ENCODE results near the gene LILRB3.
A peak's percentile ranks its signal among the peaks of the same experiment; 100 is the strongest.
"Not testable (repeated sequence)": the region's sequence is repeated elsewhere in the genome, so short reads cannot be mapped to it uniquely, and the experiment has no call there.

LILRB3 gene

GRCh38 chr19:54189145-54189734, 33.6 kb downstream of the LILRB3 start, which contains the start of gene MBOAT7:
MBOAT7 (minus strand) TSS chr19:54189580; CDS start chr19:54188508, 1,072 bp downstream.
- no peak for DNase-seq

- DNase-seq: peak; percentile 79
These were observed 34.5 kb downstream of the LILRB3 start for GRCh38 chr19:54188215-54188871.

GRCh38 chr19:54186934-54187381, 35.8 kb downstream of the LILRB3 start:
- no peak for DNase-seq

- no peak for DNase-seq
These were observed 36.5 kb downstream of the LILRB3 start for GRCh38 chr19:54186351-54186750.

GRCh38 chr19:54183431-54183830, 39.4 kb downstream of the LILRB3 start:
- no peak for DNase-seq

GRCh38 chr19:54181894-54182293, 40.9 kb downstream of the LILRB3 start:
- not testable (repeated sequence) for DNase-seq

GRCh38 chr19:54180691-54181091, 42.1 kb downstream of the LILRB3 start:
- DNase-seq: no peak

GRCh38 chr19:54179921-54180461, 42.8 kb downstream of the LILRB3 start:
- DNase-seq: no peak

GRCh38 chr19:54179262-54179852, 43.5 kb downstream of the LILRB3 start:
- no peak for DNase-seq

GRCh38 chr19:54178581-54179261, 44.1 kb downstream of the LILRB3 start:
- DNase-seq: peak; percentile 50

GRCh38 chr19:54173951-54174834, 48.6 kb downstream of the LILRB3 start:
- DNase-seq: no peak

- no peak for DNase-seq
These were observed 49.5 kb downstream of the LILRB3 start for GRCh38 chr19:54173359-54173699.

GRCh38 chr19:54172471-54173358, 50.1 kb downstream of the LILRB3 start, which contains the start of gene TMC4:
TMC4 (minus strand) TSS chr19:54173160; CDS start chr19:54173117, 43 bp downstream.
- DNase-seq: no peak

GRCh38 chr19:54171736-54172431, 50.9 kb downstream of the LILRB3 start:
- not testable (repeated sequence) for DNase-seq

GRCh38 chr19:54169149-54169740, 53.6 kb downstream of the LILRB3 start:
- DNase-seq: no peak

GRCh38 chr19:54168174-54168917, 54.5 kb downstream of the LILRB3 start:
- peak; percentile 96 for DNase-seq
